K562 (cell line): ENCODE data around the gene TBX3. TPM values are rescaled to one million over a fixed set of nuclear protein-coding genes. Genes with fewer than 3 reads are reported as not detected.

Experiments used
- ATAC-seq: fragments of 200-7000 bp; cut with Tn5 transposase; 3 replicates; pipeline ENCODE4 v1.9.1; 2020; ENCODE audit warnings: moderate library complexity
- BruUV-seq: library from RNA; stranded (reverse); fragments of 400-500 nt; replicated peaks from 2 replicates; lab custom pipeline; 2021; lab: Mats Ljungman, UMichigan
- CTCF ChIA-PET: fragments of 300-600 bp; formaldehyde crosslinking; extraction: SDS; loops from one replicate; lab custom pipeline; 2021; ENCODE audit warnings: low intra/inter-chr PET ratio; lab: Yijun Ruan, JAX
- POLR2A ChIA-PET: fragments of 300-600, 350-650 bp; sonication (Branson Sonifier 250); formaldehyde crosslinking; extraction: SDS; loops from one replicate; lab custom pipeline; 2021; ENCODE audit warnings: antibody characterized with exemption, inconsistent platforms; lab: Yijun Ruan, JAX
- DNase-seq, 4 experiments: peaks; one replicate each; pipeline versions ENCODE4 v3.0.0 to v3.0.0-alpha.2; 2011 to 2018; ENCODE audit warnings: low spot score in 3 of 4, mixed read lengths in 3 of 4; ENCODE audit errors: extremely low read depth in 1 of 4
- FAIRE-seq: peaks from 2 replicates; lab custom pipeline; 2011; peaks lifted over from hg19 to GRCh38; lab: Jason Lieb, UNC
- H2AFZ ChIP-seq: 2 replicates; pipeline ENCODE4 v1.6.0; 2011; ENCODE audit warnings: low read depth, low read length, control low read depth, inconsistent platforms
- H3K27ac ChIP-seq: fragments of 200-600 bp; 3 replicates; pipeline ENCODE4 v1.8.0; 2011; ENCODE audit warnings: low read depth, mild to moderate bottlenecking, control low read depth, inconsistent platforms, low read length, moderate library complexity, mixed read lengths; ENCODE audit errors: extremely low read depth
- H3K27me3 ChIP-seq, 2 experiments: fragments of 300-600 bp in 1 of 2; 2 replicates in 1 of 2; 3 replicates in 1 of 2; pipeline versions ENCODE4 v1.6.0 to v1.8.0; 2011; ENCODE audit warnings: inconsistent platforms in 2 of 2, low read length in 2 of 2, mild to moderate bottlenecking in 1 of 2, mixed read lengths in 1 of 2, moderate library complexity in 1 of 2; ENCODE audit not compliant: control insufficient read depth in 2 of 2, insufficient read depth in 2 of 2
- H3K36me3 ChIP-seq: fragments of 300-600 bp; 3 replicates; pipeline ENCODE4 v1.8.0; 2011; ENCODE audit warnings: mild to moderate bottlenecking, low read length, inconsistent platforms; ENCODE audit not compliant: control insufficient read depth, insufficient read depth
- H3K4me1 ChIP-seq, 2 experiments: fragments of 200-600 bp in 1 of 2; replicated peaks in 1 of 2; 2 replicates in 1 of 2; 3 replicates in 1 of 2; pipeline versions ENCODE4 v1.5.1 to v1.8.0; 2011; ENCODE audit warnings: inconsistent platforms in 2 of 2, low read length in 2 of 2, mild to moderate bottlenecking in 1 of 2, mixed read lengths in 1 of 2, moderate library complexity in 1 of 2; ENCODE audit not compliant: control insufficient read depth in 2 of 2, insufficient read depth in 2 of 2
- H3K4me2 ChIP-seq: 2 replicates; pipeline ENCODE4 v1.6.1; 2011; ENCODE audit warnings: low read length, control low read depth, inconsistent platforms, mixed read lengths; ENCODE audit not compliant: insufficient read depth
- H3K4me3 ChIP-seq: fragments of 200-600 bp; sonication (generic), shearing (Covaris generic); 2 replicates; pipeline ENCODE4 v1.5.1; 2016; ENCODE audit warnings: control low read depth, inconsistent platforms
- H3K79me2 ChIP-seq: fragments of 200-600 bp; 3 replicates; pipeline ENCODE4 v1.8.0; 2011; ENCODE audit warnings: low read length, inconsistent platforms; ENCODE audit not compliant: control insufficient read depth, insufficient read depth
- H3K9ac ChIP-seq, 2 experiments: 2 replicates each; pipeline versions ENCODE4 v1.6.0 to v1.6.1; 2011; ENCODE audit warnings: low read depth in 2 of 2, low read length in 2 of 2, control low read depth in 1 of 2, inconsistent platforms in 1 of 2, mild to moderate bottlenecking in 1 of 2, mixed read lengths in 1 of 2; ENCODE audit not compliant: insufficient read depth in 1 of 2
- H3K9me1 ChIP-seq: one replicate; pipeline ENCODE4 v1.6.0; 2011; ENCODE audit warnings: inconsistent platforms, mild to moderate bottlenecking, low read length, moderate library complexity; ENCODE audit not compliant: control insufficient read depth, insufficient read depth
- H3K9me3 ChIP-seq: replicated peaks from 2 replicates; pipeline ENCODE4 v1.5.1; 2011; ENCODE audit warnings: low read depth, low read length, inconsistent platforms; ENCODE audit not compliant: control insufficient read depth, insufficient read depth
- H4K20me1 ChIP-seq: replicated peaks from 2 replicates; pipeline ENCODE4 v1.6.1; 2011; ENCODE audit warnings: low read length, inconsistent platforms, mixed read lengths; ENCODE audit not compliant: control insufficient read depth, insufficient read depth
- CTBP1 ChIP-seq: fragments of 450-650 bp; IDR thresholded peaks from 2 replicates; pipeline ENCODE4 v1.6.1; 2016; ENCODE audit warnings: borderline replicate concordance
- EZH2 ChIP-seq: IDR thresholded peaks from 2 replicates; pipeline ENCODE4 v1.6.1; 2012; ENCODE audit warnings: low read depth, mild to moderate bottlenecking, inconsistent platforms, low read length, borderline replicate concordance
- GABPA ChIP-seq: fragments of 200-800 bp; sonication (Bioruptor generic); conservative IDR thresholded peaks from 2 replicates; pipeline ENCODE4 v1.6.1; 2016; ENCODE audit warnings: low read depth, missing genetic modification characterization, missing compliant biosample characterization
- HMGN3 ChIP-seq: IDR thresholded peaks from 2 replicates; pipeline ENCODE4 v1.6.1; 2011; ENCODE audit warnings: borderline replicate concordance, low read depth, mild to moderate bottlenecking, mixed read lengths, low read length; ENCODE audit not compliant: insufficient read length; ENCODE audit errors: extremely low read depth
- KAT2B ChIP-seq: IDR thresholded peaks from one replicate; pipeline ENCODE4 v1.6.1; 2012; ENCODE audit warnings: low read depth, mild to moderate bottlenecking, control low read depth, inconsistent platforms, low read length, moderate library complexity
- MEF2A ChIP-seq: IDR thresholded peaks from 2 replicates; pipeline ENCODE4 v1.6.1; 2011; ENCODE audit warnings: low read depth, mild to moderate bottlenecking, low read length, moderate library complexity; ENCODE audit not compliant: control insufficient read depth
- NCOR1 ChIP-seq: fragments of 450-650 bp; IDR thresholded peaks from 2 replicates; pipeline ENCODE4 v1.6.1; 2016; ENCODE audit warnings: mild to moderate bottlenecking, moderate library complexity
- NFE2L1 ChIP-seq: fragments of 450-650 bp; IDR thresholded peaks from 2 replicates; pipeline ENCODE4 v1.6.1; 2016; ENCODE audit warnings: missing genetic modification characterization, low read depth, mild to moderate bottlenecking, missing compliant biosample characterization, moderate library complexity, borderline replicate concordance
- PCBP1 ChIP-seq: fragments of 200-400 bp; formaldehyde crosslinking; IDR thresholded peaks from 2 replicates; pipeline ENCODE4 v1.6.1; 2018; ENCODE audit warnings: mild to moderate bottlenecking, low read depth, low read length; ENCODE audit not compliant: poor library complexity, severe bottlenecking
- PTBP1 ChIP-seq: fragments of 200-400 bp; formaldehyde crosslinking; IDR thresholded peaks from 2 replicates; pipeline ENCODE4 v1.6.1; 2017; ENCODE audit warnings: low read depth, low read length
- PTTG1 ChIP-seq: fragments of 450-650 bp; IDR thresholded peaks from 2 replicates; pipeline ENCODE4 v1.6.1; 2016; ENCODE audit warnings: low read depth, mild to moderate bottlenecking, missing genetic modification characterization, missing compliant biosample characterization
- SP2 ChIP-seq: IDR thresholded peaks from 2 replicates; pipeline ENCODE4 v1.6.1; 2011; ENCODE audit warnings: mild to moderate bottlenecking, low read depth, low read length, moderate library complexity; ENCODE audit not compliant: poor library complexity, severe bottlenecking; ENCODE audit errors: extremely low read depth
- SREBF2 ChIP-seq: sonication (generic); formaldehyde crosslinking; IDR thresholded peaks from 2 replicates; pipeline ENCODE4 v1.4.0; 2020; ENCODE audit warnings: mild to moderate bottlenecking, missing genetic modification reagents
- USF2 ChIP-seq: sonication (generic); formaldehyde crosslinking; IDR thresholded peaks from 2 replicates; pipeline ENCODE4 v1.5.0; 2020; ENCODE audit warnings: missing genetic modification reagents
- ZFX ChIP-seq: sonication (generic); formaldehyde crosslinking; IDR thresholded peaks from 2 replicates; pipeline ENCODE4 v1.8.0; 2022; ENCODE audit warnings: mild to moderate bottlenecking, missing genetic modification reagents, moderate library complexity
- WGBS: fragments of 100-300 bp; shearing (Covaris generic); methylation state at CpG from one replicate; pipeline ENCODE4 v1.1.6; 2016; ENCODE audit warnings: low coverage, mixed read lengths; ENCODE audit not compliant: insufficient coverage; ENCODE audit errors: missing lambda C conversion rate; 5-methylcytosine and 5-hydroxymethylcytosine counted together
- in situ Hi-C: fragments of 300-500 bp; cut with MboI; formaldehyde crosslinking; loops from 4 replicates; pipeline ENCODE4 v1.15.0; 2018; ENCODE audit warnings: inconsistent platforms, mixed read lengths
- intact Hi-C: fragments of 100-400 bp; cut with micrococcal nuclease; formaldehyde crosslinking; loops from 2 replicates; pipeline ENCODE4 v1.14.2; 2022
- polyA plus RNA-seq, 8 experiments: library from polyadenylated mRNA; depleted of rRNA in 4 of 8; stranded (reverse) in 5 of 8; unstranded in 3 of 8; fragments of >200 nt; fragmentation: Nextera tagmentation in 2 of 8; fragmentation: Illumina TruSeq in 1 of 8; extraction: Ambion mirVana in 2 of 8; extraction: Trizol in 1 of 8; gene quantifications; 2 replicates each; pipeline versions ENCODE4 v1.2.1 to v1.2.3, GENCODE V29; 2011 to 2014; ENCODE audit warnings: inconsistent platforms in 1 of 8, missing spikeins in 1 of 8
- total RNA-seq, 7 experiments: library from RNA; depleted of rRNA in 6 of 7; stranded (reverse); fragments of >200 nt in 6 of 7; fragmentation: Illumina TruSeq in 2 of 7; extraction: Trizol in 2 of 7; gene quantifications; 2 replicates each; pipeline versions ENCODE4 v1.2.1 to v1.2.3, GENCODE V29; 2011 to 2021; ENCODE audit warnings: low replicate concordance in 1 of 7

Gene TBX3
- total and polyA plus RNA-seq, 9 of the 15 experiments (the other 6 are each of a cell fraction or from before 2014, with no cell fraction given) = 0.03 to 0.60 (median 0.19) TPM

DNA sequence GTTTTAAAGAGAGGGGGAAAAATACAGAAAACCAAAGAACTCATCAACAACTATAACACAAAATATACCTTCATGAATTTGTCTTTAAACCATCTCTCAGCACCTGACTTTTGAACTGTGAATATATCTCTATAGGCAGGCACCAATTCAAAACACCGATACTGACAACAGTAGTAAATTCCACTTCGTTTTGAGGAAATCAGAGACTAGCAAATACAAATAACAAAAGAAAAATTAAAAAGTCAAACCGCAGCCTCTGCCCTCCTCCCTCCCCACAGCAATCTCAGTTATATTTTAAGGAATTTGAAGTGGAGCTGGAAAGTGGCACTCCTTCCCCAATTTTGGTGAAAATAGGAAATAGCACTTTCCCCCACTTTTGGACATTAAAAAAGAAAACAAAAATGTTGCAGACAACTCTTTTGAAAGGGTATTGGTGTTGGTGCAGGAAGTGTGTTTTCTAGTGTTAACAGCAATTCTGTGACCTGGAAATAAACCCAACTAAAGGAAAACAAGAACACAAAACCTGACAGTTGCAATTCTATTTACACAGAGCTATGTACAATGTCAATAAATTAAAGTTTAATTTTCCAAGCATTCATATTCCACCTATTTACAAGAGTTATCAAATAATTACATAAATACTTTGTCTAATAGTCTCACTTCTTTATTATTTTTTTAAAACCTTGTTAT, 13.5 kb downstream of the TBX3 start:
- no peak overlapping the region for H3K9ac ChIP-seq

More for the DNA sequence above, 13.5 kb downstream of the TBX3 start:
- no peaks in the 10 kb centered on the region for H3K36me3 ChIP-seq
- ChIA-PET CTCF (no interaction called here), POLR2A (no interaction called here)
- H3K27ac ChIP-seq = no peak overlapping the region
- WGBS = 3% methylated on average over 3 of the region's 3 CpGs
- no peak overlapping the region for H3K4me2 ChIP-seq
- no TSS peak for BruUV-seq
- no peaks in the 10 kb centered on the region for H3K79me2 ChIP-seq
- no peak for ATAC-seq
- no peak for DNase-seq
- peaks cover 33 to 62% of the 10 kb centered on the region in 2 experiments for H3K27me3 ChIP-seq
- TF ChIP-seq NFE2L1 (tag) = no peak
- no peak for TF ChIP-seq SREBF2 (CRISPR knock-in tag)
- no peak for TF ChIP-seq NCOR1
- no peak for TF ChIP-seq EZH2
- TF ChIP-seq GABPA (tag) = no peak
- TF ChIP-seq PTTG1 (tag) = no peak
- no peak for TF ChIP-seq HMGN3
- TF ChIP-seq SP2 = no peak
- no peak for TF ChIP-seq PCBP1
- TF ChIP-seq USF2 (CRISPR knock-in tag) = no peak
- no peak for TF ChIP-seq KAT2B
- no peak for TF ChIP-seq PTBP1
- TF ChIP-seq MEF2A = no peak
- TF ChIP-seq CTBP1 = no peak
- no peak for TF ChIP-seq ZFX (CRISPR knock-in tag)
- in situ Hi-C loops (no loop called here), intact Hi-C loops (no loop called here)
- no peaks in the 10 kb centered on the region for H3K9me1 ChIP-seq
- H3K9me3 ChIP-seq = no peaks in the 10 kb centered on the region
- no peaks in the 10 kb centered on the region; the same call in 1 of the 2 replicates for H4K20me1 ChIP-seq
- peaks cover 0 to 17% of the 10 kb centered on the region in 2 experiments; a peak in 2 of 5 replicates for H3K4me1 ChIP-seq
- H2AFZ ChIP-seq = no peak overlapping the region
- no peak for FAIRE-seq
- H3K4me3 ChIP-seq = no peak overlapping the region
